Muscle of back (tissue), 13 donors: ENCODE data around the gene NINJ2. TPM values are rescaled to one million over a fixed set of nuclear protein-coding genes. Genes with fewer than 3 reads are reported as not detected.
A peak's percentile ranks its signal among the peaks of the same experiment; 100 is the strongest.
"Not testable (repeated sequence)": the region's sequence is repeated elsewhere in the genome, so short reads cannot be mapped to it uniquely, and the experiment has no call there.

Experiments used
- DNase-seq, 3 donors: peaks; one replicate each; pipeline versions ENCODE4 v3.0.0 to v3.0.0-alpha.2; 2013
- long read RNA-seq, 9 donors: transcript quantifications; one replicate each; lab custom pipeline, GENCODE V29; 2026
- polyA plus RNA-seq, 10 donors: library from polyadenylated mRNA; unstranded; fragments of 120-200 nt; gene quantifications; one replicate each; pipeline ENCODE4 v1.2.1, GENCODE V29; 2013; ENCODE audit not compliant: insufficient read length in 10 of 10

Gene NINJ2
- polyA plus RNA-seq: 1 to 10 TPM; 3.5 to 7.0 (median 5.2) TPM
- long read RNA-seq, donor 1, partial matches to known transcripts: 0 of 1 reads
- long read RNA-seq, donor 1, other reads (novel, unspliced or antisense): 0 of 1 reads
- long read RNA-seq, donor 2: 0 reads
- long read RNA-seq, donor 3: 0 reads
- long read RNA-seq, donor 4, partial matches to known transcripts: 0 of 4 reads
- long read RNA-seq, donor 4, other reads (novel, unspliced or antisense): 0 of 4 reads
- long read RNA-seq, donor 5, partial matches to known transcripts: 0 of 6 reads
- long read RNA-seq, donor 5, other reads (novel, unspliced or antisense): 0 of 6 reads
- long read RNA-seq, donor 6, partial matches to known transcripts: 0 of 2 reads
- long read RNA-seq, donor 6, other reads (novel, unspliced or antisense): 0 of 2 reads
- long read RNA-seq, donor 7, partial matches to known transcripts: 0 of 3 reads
- long read RNA-seq, donor 7, other reads (novel, unspliced or antisense): 0 of 3 reads
- long read RNA-seq, donor 8: 0 reads
- long read RNA-seq, donor 9, partial matches to known transcripts: 0 of 1 reads
- long read RNA-seq, donor 9, other reads (novel, unspliced or antisense): 0 of 1 reads

- DNase-seq: no peak
These were observed at the start of gene NINJ2 for GRCh38 chr12:663293-663871. Gene NINJ2 (minus strand): TSS chr12:663445. CDS start chr12:663360, 85 bp downstream.

- peak in 1 of 3 donors; percentile 57 for DNase-seq
These were observed 49.1 kb upstream of the NINJ2 start for GRCh38 chr12:712172-712863.

- DNase-seq: no peak
These were observed 46.3 kb upstream of the NINJ2 start for GRCh38 chr12:709455-710020.

- not testable (repeated sequence) for DNase-seq
These were observed 44.8 kb upstream of the NINJ2 start for GRCh38 chr12:708084-708483.

GRCh38 chr12:704516-705242, 41.4 kb upstream of the NINJ2 start:
- DNase-seq: no peak

GRCh38 chr12:701896-702539, 38.8 kb upstream of the NINJ2 start:
- no peak for DNase-seq

- DNase-seq: no peak
These were observed 36.8 kb upstream of the NINJ2 start for GRCh38 chr12:700016-700415.

- not testable (repeated sequence) for DNase-seq
These were observed 35.0 kb upstream of the NINJ2 start for GRCh38 chr12:698222-698621.

- DNase-seq: no peak
These were observed 34.2 kb upstream of the NINJ2 start for GRCh38 chr12:697481-697880.

- DNase-seq: no peak
These were observed 31.7 kb upstream of the NINJ2 start for GRCh38 chr12:694734-695503.

GRCh38 chr12:693934-694533, 30.8 kb upstream of the NINJ2 start:
- DNase-seq: no peak

GRCh38 chr12:692274-692673, 29.0 kb upstream of the NINJ2 start:
- DNase-seq: no peak

- DNase-seq: no peak
These were observed 27.2 kb upstream of the NINJ2 start for GRCh38 chr12:690466-690865.

GRCh38 chr12:685388-685787, 22.1 kb upstream of the NINJ2 start:
- DNase-seq: peak in 2 of 3 donors; percentile 30 to 54

GRCh38 chr12:684416-684815, 21.2 kb upstream of the NINJ2 start:
- DNase-seq: no peak

- no peak for DNase-seq
These were observed 18.5 kb upstream of the NINJ2 start for GRCh38 chr12:681568-682256.

GRCh38 chr12:678747-679712, 15.8 kb upstream of the NINJ2 start:
- DNase-seq: no peak

GRCh38 chr12:675562-675961, 12.3 kb upstream of the NINJ2 start:
- DNase-seq: no peak
